ENCODE results near the gene DMKN. TPM values are rescaled to one million over a fixed set of nuclear protein-coding genes. Genes with fewer than 3 reads are reported as not detected.

Gene DMKN
- total and polyA plus RNA-seq, 10 donors, result 2.5 to 17.9 (median 6.7) TPM

- no peaks in the 10 kb centered on the region for H3K9me3 ChIP-seq
- peaks cover 2 to 17% (median 15%) of the 10 kb centered on the region in 6 donors for H3K4me1 ChIP-seq
- H3K4me3 ChIP-seq, result no peak overlapping the region
- no peak for DNase-seq
- no peak overlapping the region for H3K27ac ChIP-seq
- no peak for TF ChIP-seq POLR2AphosphoS5 (IDR thresholded peaks at IDR 0.05)
- WGBS, 5 donors, result 69 to 83% (median 77%) methylated on average over 10 of the region's 10 CpGs
- no peaks in the 10 kb centered on the region for H3K36me3 ChIP-seq
- peaks cover 0 to 71% (median 19%) of the 10 kb centered on the region in 7 donors for H3K27me3 ChIP-seq (replicated peaks in 1 of 7)
- intact Hi-C loops (cut with DNase I; ENCODE audit: low total_unique reads), result no loop called here
These were observed 21.5 kb upstream of the DMKN start for GRCh38 chr19:35534803-35535480.

GRCh38 chr19:35533822-35534392, 20.5 kb upstream of the DMKN start:
- Histone ChIP-seq H3K4me3 (peak overlapping the region in 3 of 8 donors; percentile 9 to 49 (median 12)), H3K9me3 (no peaks in the 10 kb centered on the region), H3K4me1 (peaks cover 2 to 17% (median 15%) of the 10 kb centered on the region in 6 donors), H3K27me3 (replicated peaks in 1 of 7) (peaks cover 0 to 81% (median 25%) of the 10 kb centered on the region in 7 donors), H3K36me3 (no peaks in the 10 kb centered on the region), H3K27ac (peak overlapping the region in 3 of 8 donors; percentile 23 to 54 (median 51))
- TF ChIP-seq CTCF (IDR thresholded peaks at IDR 0.05 in 8 of 11, conservative IDR thresholded peaks at IDR 0.05 in 3 of 11) (no peak), POLR2AphosphoS5 (IDR thresholded peaks at IDR 0.05) (peak; percentile 32 to 70 (median 48))
- intact Hi-C loops (cut with DNase I; ENCODE audit: low total_unique reads), result no loop called here
- peak; percentile 91 for DNase-seq
- 1 to 10% (median 1%) methylated on average over 18 to 30 of the region's 30 CpGs for WGBS, 5 donors

GRCh38 chr19:35533201-35533821, 19.9 kb upstream of the DMKN start, which contains the start of gene GAPDHS:
Gene GAPDHS (plus strand): TSS chr19:35533456. CDS start chr19:35533528, 72 bp downstream.
- intact Hi-C loops (cut with DNase I; ENCODE audit: low total_unique reads), result no loop called here
- DNase-seq, result no peak
- 44 to 63% (median 50%) methylated on average over 37 to 39 of the region's 39 CpGs for WGBS, 5 donors
- TF ChIP-seq POLR2AphosphoS5 (IDR thresholded peaks at IDR 0.05), result no peak
- Histone ChIP-seq H3K27ac (peak within 1 kb of the TSS in 3 of 8 donors; percentile 23 to 54 (median 51)), H3K4me3 (peak within 1 kb of the TSS in 3 of 8 donors; percentile 9 to 49 (median 12)), H3K9me3 (no peaks in the 10 kb centered on the region), H3K36me3 (no peaks in the 10 kb centered on the region), H3K27me3 (replicated peaks in 1 of 7) (peaks cover 0 to 87% (median 25%) of the 10 kb centered on the region in 7 donors), H3K4me1 (peaks cover 2 to 17% (median 15%) of the 10 kb centered on the region in 6 donors)

GRCh38 chr19:35531291-35531690, 17.8 kb upstream of the DMKN start:
- intact Hi-C loops (cut with DNase I; ENCODE audit: low total_unique reads), result no loop called here
- TF ChIP-seq CTCF (IDR thresholded peaks at IDR 0.05 in 8 of 11, conservative IDR thresholded peaks at IDR 0.05 in 3 of 11) (no peak), POLR2A (IDR thresholded peaks at IDR 0.05) (no peak), POLR2AphosphoS5 (IDR thresholded peaks at IDR 0.05) (no peak)
- peaks cover 0 to 97% (median 25%) of the 10 kb centered on the region in 7 donors for H3K27me3 ChIP-seq (replicated peaks in 1 of 7)

More at GRCh38 chr19:35531291-35531690, 17.8 kb upstream of the DMKN start:
- H3K36me3 ChIP-seq, result no peaks in the 10 kb centered on the region
- H3K4me3 ChIP-seq, result no peak overlapping the region
- H3K27ac ChIP-seq, result no peak overlapping the region
- no peak for DNase-seq
- 62 to 72% (median 65%) methylated on average over 6 of the region's 6 CpGs for WGBS, 5 donors
- no peaks in the 10 kb centered on the region for H3K9me3 ChIP-seq
- H3K4me1 ChIP-seq, result peaks cover 2 to 17% (median 15%) of the 10 kb centered on the region in 6 donors

All from spleen (tissue), 11 donors.